ENCODE data around the gene LCE3B. TPM values are rescaled to one million over a fixed set of nuclear protein-coding genes. Genes with fewer than 3 reads are reported as not detected.
"Not testable (repeated sequence)": the region's sequence is repeated elsewhere in the genome, so short reads cannot be mapped to it uniquely, and the experiment has no call there.

LCE3B gene, protein sequence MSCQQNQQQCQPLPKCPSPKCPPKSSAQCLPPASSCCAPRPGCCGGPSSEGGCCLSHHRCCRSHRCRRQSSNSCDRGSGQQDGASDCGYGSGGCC
- total RNA-seq = not detected

DNA sequence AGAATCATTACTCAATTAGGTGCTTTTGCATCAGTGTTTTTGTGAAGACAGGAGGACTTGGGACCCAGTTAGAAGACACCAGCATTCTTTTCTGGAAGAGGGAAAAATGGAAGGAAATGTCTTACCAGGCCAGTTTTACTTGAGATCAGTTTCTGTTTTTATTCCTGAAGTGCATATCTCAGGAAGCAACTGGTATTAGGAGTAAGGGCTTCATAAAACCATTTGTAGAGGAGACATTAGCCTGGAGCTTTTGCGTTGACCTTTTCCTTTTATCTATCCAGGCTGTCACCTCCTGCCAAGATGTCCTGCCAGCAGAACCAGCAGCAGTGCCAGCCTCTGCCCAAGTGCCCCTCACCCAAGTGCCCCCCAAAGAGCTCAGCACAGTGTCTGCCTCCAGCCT is at the start of gene LCE3B:
LCE3B (plus strand) TSS at position 301 of the 400 bp plus-strand sequence; CDS start at position 301, 0 bp downstream.
- Histone ChIP-seq H3K27me3 (no peaks in the 10 kb centered on the region), H3K4me1 (no peaks in the 10 kb centered on the region), H3K36me3 (no peaks in the 10 kb centered on the region), H3K9me3 (peaks cover 9% of the 10 kb centered on the region), H3K4me3 (no peak within 1 kb of the TSS), H3K27ac (no peak within 1 kb of the TSS)
- no CpG with 5 or more reads among the region's 1 CpG for WGBS
- DNase-seq (ENCODE audit: low spot score in 2 of 2) = no peak
- TF ChIP-seq, protein P1, sequence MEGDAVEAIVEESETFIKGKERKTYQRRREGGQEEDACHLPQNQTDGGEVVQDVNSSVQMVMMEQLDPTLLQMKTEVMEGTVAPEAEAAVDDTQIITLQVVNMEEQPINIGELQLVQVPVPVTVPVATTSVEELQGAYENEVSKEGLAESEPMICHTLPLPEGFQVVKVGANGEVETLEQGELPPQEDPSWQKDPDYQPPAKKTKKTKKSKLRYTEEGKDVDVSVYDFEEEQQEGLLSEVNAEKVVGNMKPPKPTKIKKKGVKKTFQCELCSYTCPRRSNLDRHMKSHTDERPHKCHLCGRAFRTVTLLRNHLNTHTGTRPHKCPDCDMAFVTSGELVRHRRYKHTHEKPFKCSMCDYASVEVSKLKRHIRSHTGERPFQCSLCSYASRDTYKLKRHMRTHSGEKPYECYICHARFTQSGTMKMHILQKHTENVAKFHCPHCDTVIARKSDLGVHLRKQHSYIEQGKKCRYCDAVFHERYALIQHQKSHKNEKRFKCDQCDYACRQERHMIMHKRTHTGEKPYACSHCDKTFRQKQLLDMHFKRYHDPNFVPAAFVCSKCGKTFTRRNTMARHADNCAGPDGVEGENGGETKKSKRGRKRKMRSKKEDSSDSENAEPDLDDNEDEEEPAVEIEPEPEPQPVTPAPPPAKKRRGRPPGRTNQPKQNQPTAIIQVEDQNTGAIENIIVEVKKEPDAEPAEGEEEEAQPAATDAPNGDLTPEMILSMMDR (IDR thresholded peaks at IDR 0.05) = no peak
- TF ChIP-seq EP300 (IDR thresholded peaks at IDR 0.05) = no peak
- no peak for TF ChIP-seq POLR2AphosphoS5 (IDR thresholded peaks at IDR 0.05)
- no peak for TF ChIP-seq POLR2A (IDR thresholded peaks at IDR 0.05)

DNA sequence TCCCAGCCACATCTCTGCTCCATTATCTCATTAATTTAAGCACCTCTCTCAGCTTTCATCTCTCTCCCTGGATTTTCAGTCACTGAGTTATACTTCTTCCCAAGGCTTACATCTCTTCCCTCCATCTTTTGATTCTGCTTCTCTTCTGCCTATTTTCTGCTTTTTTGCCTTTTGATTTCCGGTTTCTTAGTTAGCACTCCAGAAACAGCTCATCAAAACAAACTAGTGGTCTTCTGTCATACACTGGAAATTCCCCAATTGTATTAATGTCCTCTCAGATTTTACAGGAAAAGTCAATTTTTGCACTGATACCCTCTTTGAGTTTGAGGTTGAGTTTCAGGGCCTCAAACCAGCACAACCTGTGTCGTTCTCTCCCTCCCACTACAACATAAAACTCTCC is 48.5 kb upstream of the LCE3B start:
- Histone ChIP-seq H3K27ac (no peak overlapping the region), H3K36me3 (no peaks in the 10 kb centered on the region), H3K9me3 (peaks cover 7% of the 10 kb centered on the region), H3K4me1 (no peaks in the 10 kb centered on the region), H3K4me3 (no peak overlapping the region), H3K27me3 (no peaks in the 10 kb centered on the region)
- 89% methylated on average over 2 of the region's 2 CpGs for WGBS
- DNase-seq (ENCODE audit: low spot score in 2 of 2) = no peak
- TF ChIP-seq, protein P1 (IDR thresholded peaks at IDR 0.05) = no peak
- TF ChIP-seq EP300 (IDR thresholded peaks at IDR 0.05) (no peak), POLR2AphosphoS5 (IDR thresholded peaks at IDR 0.05) (no peak)

DNA sequence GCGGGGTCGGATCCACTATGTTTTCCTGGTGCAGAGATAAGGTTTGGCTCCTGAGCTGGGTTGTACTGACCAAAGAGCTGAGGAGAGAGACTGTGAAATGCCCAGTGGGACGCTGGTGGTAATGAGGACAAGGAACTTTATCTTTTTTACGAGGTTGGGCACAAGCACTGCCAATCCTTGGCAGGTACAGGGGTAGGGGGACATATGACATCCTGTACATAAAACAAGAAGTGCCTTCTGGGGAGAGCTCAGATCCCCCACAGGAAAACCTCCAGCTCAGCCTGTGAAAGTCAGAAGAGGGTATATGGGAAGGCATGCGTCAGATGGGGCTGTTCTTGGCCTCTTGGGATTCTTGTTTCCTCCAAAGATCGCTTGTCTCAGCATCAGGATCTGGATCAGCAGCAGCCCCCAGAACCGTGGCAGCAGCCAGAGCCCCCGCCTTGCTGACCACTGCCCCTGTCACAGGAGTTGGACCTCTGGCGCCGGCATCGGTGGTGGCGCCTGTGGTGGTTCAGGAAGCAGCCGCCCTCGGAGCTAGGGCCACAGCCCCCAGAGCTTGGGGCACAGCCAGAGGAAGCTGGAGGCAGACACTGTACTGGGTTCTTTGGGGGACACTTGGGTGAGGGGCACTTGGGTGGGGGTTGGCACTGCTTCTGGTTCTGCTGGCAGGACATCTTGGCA is 47.9 kb upstream of the LCE3B start:
- no peaks in the 10 kb centered on the region for H3K36me3 ChIP-seq
- no peak for DNase-seq (ENCODE audit: low spot score in 2 of 2)
- H3K9me3 ChIP-seq = peaks cover 7% of the 10 kb centered on the region
- no peaks in the 10 kb centered on the region for H3K27me3 ChIP-seq
- H3K27ac ChIP-seq = no peak overlapping the region
- no peak overlapping the region for H3K4me3 ChIP-seq
- TF ChIP-seq EP300 (IDR thresholded peaks at IDR 0.05) (no peak), POLR2A (IDR thresholded peaks at IDR 0.05) (no peak), POLR2AphosphoS5 (IDR thresholded peaks at IDR 0.05) (no peak)
- TF ChIP-seq, protein P1 (IDR thresholded peaks at IDR 0.05) = no peak
- no peaks in the 10 kb centered on the region for H3K4me1 ChIP-seq
- 85% methylated on average over 13 of the region's 14 CpGs for WGBS

DNA sequence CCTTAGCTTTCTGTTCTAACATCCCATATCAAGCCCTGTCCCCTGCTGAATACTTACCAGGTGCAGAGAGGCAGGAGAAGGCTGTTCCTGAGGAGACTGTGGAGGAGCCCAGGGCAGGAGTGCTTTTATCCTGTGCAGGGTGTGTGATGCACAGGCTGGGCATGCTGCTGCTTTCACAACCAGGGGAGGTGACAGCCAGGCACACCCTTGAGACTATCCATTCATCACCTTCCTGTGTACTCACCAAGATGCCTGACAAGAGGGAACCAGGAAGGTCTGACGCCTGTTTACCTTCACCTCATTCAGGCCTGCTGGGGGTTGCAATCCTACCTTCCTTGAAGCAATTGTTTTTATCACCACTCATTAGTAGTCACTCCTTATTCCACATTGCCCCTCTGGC is 46.9 kb upstream of the LCE3B start, which contains the start of gene LCE3E:
LCE3E (minus strand) TSS at position 100 of the 400 bp plus-strand sequence. CDS start 572 bp downstream, outside the sequence.
- Histone ChIP-seq H3K27ac (no peak within 1 kb of the TSS), H3K36me3 (no peaks in the 10 kb centered on the region), H3K4me3 (no peak within 1 kb of the TSS), H3K4me1 (no peaks in the 10 kb centered on the region), H3K27me3 (no peaks in the 10 kb centered on the region), H3K9me3 (peaks cover 7% of the 10 kb centered on the region)
- TF ChIP-seq, protein P1 (IDR thresholded peaks at IDR 0.05) = no peak
- TF ChIP-seq POLR2AphosphoS5 (IDR thresholded peaks at IDR 0.05) (no peak), POLR2A (IDR thresholded peaks at IDR 0.05) (no peak)
- 60% methylated on average over 1 of the region's 1 CpG for WGBS
- no peak for DNase-seq (ENCODE audit: low spot score in 2 of 2)

DNA sequence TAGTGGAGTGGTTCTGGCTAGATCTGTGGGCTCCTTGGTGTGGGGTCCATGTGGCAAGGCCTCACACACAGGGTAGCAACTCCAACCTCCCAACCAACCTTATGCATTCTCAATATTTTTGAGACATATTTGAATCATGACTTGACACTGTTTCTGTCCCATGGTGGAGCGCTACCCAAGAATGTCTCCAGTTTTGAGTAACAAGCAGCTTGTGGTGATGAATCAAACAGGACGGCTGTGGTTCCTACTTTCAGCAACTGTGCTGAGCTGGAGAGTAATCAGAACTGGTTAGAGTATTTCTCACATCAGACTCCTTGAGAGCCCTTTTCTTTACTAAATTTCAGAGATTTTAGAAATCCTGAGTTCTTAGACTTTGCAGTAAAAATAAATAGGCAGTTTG is 36.4 kb upstream of the LCE3B start:
- WGBS = 81% methylated on average over 2 of the region's 2 CpGs
- no peak for TF ChIP-seq EP300 (IDR thresholded peaks at IDR 0.05)
- TF ChIP-seq, protein P1 (IDR thresholded peaks at IDR 0.05) = no peak
- TF ChIP-seq POLR2AphosphoS5 (IDR thresholded peaks at IDR 0.05) = no peak
- no peak for TF ChIP-seq POLR2A (IDR thresholded peaks at IDR 0.05)
- no peak overlapping the region for H3K27ac ChIP-seq
- H3K36me3 ChIP-seq = no peaks in the 10 kb centered on the region
- DNase-seq (ENCODE audit: low spot score in 2 of 2) = no peak
- no peaks in the 10 kb centered on the region for H3K9me3 ChIP-seq
- H3K4me3 ChIP-seq = no peak overlapping the region
- H3K4me1 ChIP-seq = no peaks in the 10 kb centered on the region
- no peaks in the 10 kb centered on the region for H3K27me3 ChIP-seq

DNA sequence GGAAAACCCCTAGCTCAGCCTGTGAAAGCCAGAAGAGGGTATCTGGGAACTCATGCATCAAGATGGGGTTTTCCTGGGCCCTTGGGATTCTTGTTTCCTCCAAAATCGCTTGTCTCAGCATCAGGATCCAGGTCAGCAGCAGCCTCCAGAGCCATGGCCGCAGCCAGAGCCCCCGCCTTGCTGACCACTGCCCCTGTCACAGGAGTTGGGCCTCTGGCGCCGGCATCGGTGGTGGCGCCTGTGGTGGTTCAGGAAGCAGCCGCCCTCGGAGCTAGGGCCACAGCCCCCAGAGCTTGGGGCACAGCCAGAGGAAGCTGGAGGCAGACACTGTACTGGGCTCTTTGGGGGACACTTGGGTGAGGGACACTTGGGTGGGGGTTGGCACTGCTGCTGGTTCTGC is 34.1 kb upstream of the LCE3B start:
- H3K4me1 ChIP-seq; H3K4me3 ChIP-seq; H3K36me3 ChIP-seq; H3K9me3 ChIP-seq; DNase-seq (ENCODE audit: low spot score in 2 of 2); H3K27ac ChIP-seq; H3K27me3 ChIP-seq: not testable (repeated sequence)
- no CpG with 5 or more reads among the region's 9 CpGs for WGBS
